Stimulated activated CD8-positive, alpha-beta memory T cell treated with anti-CD3 and anti-CD28 coated beads, Interleukin-7, amount 100 ng/mL, for 4 hours (primary cell): Measurements from ENCODE around the gene LAMA4.

Source experiments
- DNase-seq, 2 donors: peaks; one replicate each; pipeline ENCODE4 v3.0.0-alpha.2; 2020; ENCODE audit warnings: low read depth in 2 of 2

LAMA4 gene

GRCh38 chr6:112193117-112193516, 61.2 kb downstream of the LAMA4 start:
- DNase-seq: no peak

GRCh38 chr6:112191509-112192020, 62.8 kb downstream of the LAMA4 start:
- DNase-seq: no peak

- DNase-seq: no peak
Observed at GRCh38 chr6:112190164-112190563, 64.2 kb downstream of the LAMA4 start.

GRCh38 chr6:112189494-112189893, 64.9 kb downstream of the LAMA4 start:
- no peak for DNase-seq

- DNase-seq: no peak
Observed at GRCh38 chr6:112188906-112189305, 65.5 kb downstream of the LAMA4 start.

GRCh38 chr6:112187736-112188135, 66.6 kb downstream of the LAMA4 start:
- no peak for DNase-seq

GRCh38 chr6:112184951-112185350, 69.4 kb downstream of the LAMA4 start:
- DNase-seq: no peak

GRCh38 chr6:112183271-112183671, 71.1 kb downstream of the LAMA4 start:
- no peak for DNase-seq

- no peak for DNase-seq
Observed at GRCh38 chr6:112181130-112181529, 73.2 kb downstream of the LAMA4 start.

- DNase-seq: peak in 1 of 2 donors; percentile 3
Observed at GRCh38 chr6:112180095-112180820, 74.1 kb downstream of the LAMA4 start.

GRCh38 chr6:112179631-112180030, 74.7 kb downstream of the LAMA4 start:
- DNase-seq: no peak

GRCh38 chr6:112178846-112179245, 75.5 kb downstream of the LAMA4 start:
- DNase-seq: no peak

- no peak for DNase-seq
Observed at GRCh38 chr6:112177092-112177491, 77.3 kb downstream of the LAMA4 start.

- no peak for DNase-seq
Observed at GRCh38 chr6:112176175-112176574, 78.2 kb downstream of the LAMA4 start.

GRCh38 chr6:112173221-112173804, 81.1 kb downstream of the LAMA4 start:
- DNase-seq: no peak

- no peak for DNase-seq
Observed at GRCh38 chr6:112172540-112172939, 81.8 kb downstream of the LAMA4 start.

- DNase-seq: no peak
Observed at GRCh38 chr6:112169541-112169940, 84.8 kb downstream of the LAMA4 start.

- peak; percentile 56 to 59 for DNase-seq
Observed at GRCh38 chr6:112163295-112164257, 90.8 kb downstream of the LAMA4 start.

- DNase-seq: no peak
Observed at GRCh38 chr6:112160745-112161144, 93.6 kb downstream of the LAMA4 start.

- no peak for DNase-seq
Observed at GRCh38 chr6:112156668-112157067, 97.7 kb downstream of the LAMA4 start.

GRCh38 chr6:112155886-112156285, 98.5 kb downstream of the LAMA4 start:
- no peak for DNase-seq

GRCh38 chr6:112154711-112155110, 99.7 kb downstream of the LAMA4 start:
- no peak for DNase-seq
